ENCODE measurements around the gene SUGCT.

Gene SUGCT

DNA sequence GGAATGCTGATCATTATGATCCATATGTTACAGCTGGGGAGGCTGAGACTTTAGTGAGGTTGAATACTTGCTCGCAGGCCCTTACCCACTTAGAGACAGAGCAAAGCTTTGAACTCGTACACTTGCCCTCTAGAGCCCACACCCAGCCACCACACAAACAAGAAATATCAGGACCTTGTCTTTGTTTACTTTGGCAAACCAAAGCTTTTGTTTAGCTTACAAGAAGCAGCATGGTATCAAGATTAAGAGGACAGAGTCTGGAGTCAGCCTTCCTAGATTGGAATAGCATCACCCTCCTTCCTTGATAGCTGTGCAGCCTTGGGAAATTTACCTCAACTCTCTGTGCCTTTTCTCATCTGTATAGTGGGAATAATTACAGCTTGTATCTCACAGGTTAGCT lies 477.5 kb downstream of the SUGCT start:
- CTCF ChIA-PET = interaction anchor here (0.7 to 0.9 kb wide), 2 partner anchors 122 to 282 kb away, joined by 3 read pairs; no protein-coding TSS in a partner anchor
- no peaks in the 10 kb centered on the region for H3K36me3 ChIP-seq (ENCODE audit: control insufficient read depth in 2 of 2, insufficient read depth in 1 of 2, low read length in 2 of 2)
- TF ChIP-seq ZFP69B (tag by site-specific recombination; IDR thresholded peaks at IDR 0.05) (no peak), HOXA7 (CRISPR knock-in tag; IDR thresholded peaks at IDR 0.05; ENCODE audit: borderline replicate concordance) (no peak), ZNF768 (tag by site-specific recombination; IDR thresholded peaks at IDR 0.05) (no peak), ZNF221 (tag by site-specific recombination; IDR thresholded peaks at IDR 0.05; ENCODE audit: borderline replicate concordance) (no peak), BCL11B (tag by site-specific recombination; IDR thresholded peaks at IDR 0.05; ENCODE audit: low read depth) (no peak), IKZF3 (tag by site-specific recombination; IDR thresholded peaks at IDR 0.05) (no peak), ZNF37A (tag by site-specific recombination; IDR thresholded peaks at IDR 0.05) (no peak), SP7 (tag by site-specific recombination; IDR thresholded peaks at IDR 0.05) (no peak), ZNF473 (tag by site-specific recombination; IDR thresholded peaks at IDR 0.05) (no peak)
- TF ChIP-seq, protein P1, sequence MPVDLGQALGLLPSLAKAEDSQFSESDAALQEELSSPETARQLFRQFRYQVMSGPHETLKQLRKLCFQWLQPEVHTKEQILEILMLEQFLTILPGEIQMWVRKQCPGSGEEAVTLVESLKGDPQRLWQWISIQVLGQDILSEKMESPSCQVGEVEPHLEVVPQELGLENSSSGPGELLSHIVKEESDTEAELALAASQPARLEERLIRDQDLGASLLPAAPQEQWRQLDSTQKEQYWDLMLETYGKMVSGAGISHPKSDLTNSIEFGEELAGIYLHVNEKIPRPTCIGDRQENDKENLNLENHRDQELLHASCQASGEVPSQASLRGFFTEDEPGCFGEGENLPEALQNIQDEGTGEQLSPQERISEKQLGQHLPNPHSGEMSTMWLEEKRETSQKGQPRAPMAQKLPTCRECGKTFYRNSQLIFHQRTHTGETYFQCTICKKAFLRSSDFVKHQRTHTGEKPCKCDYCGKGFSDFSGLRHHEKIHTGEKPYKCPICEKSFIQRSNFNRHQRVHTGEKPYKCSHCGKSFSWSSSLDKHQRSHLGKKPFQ (tag by site-specific recombination; IDR thresholded peaks at IDR 0.05) = no peak
- TF ChIP-seq, protein P2, sequence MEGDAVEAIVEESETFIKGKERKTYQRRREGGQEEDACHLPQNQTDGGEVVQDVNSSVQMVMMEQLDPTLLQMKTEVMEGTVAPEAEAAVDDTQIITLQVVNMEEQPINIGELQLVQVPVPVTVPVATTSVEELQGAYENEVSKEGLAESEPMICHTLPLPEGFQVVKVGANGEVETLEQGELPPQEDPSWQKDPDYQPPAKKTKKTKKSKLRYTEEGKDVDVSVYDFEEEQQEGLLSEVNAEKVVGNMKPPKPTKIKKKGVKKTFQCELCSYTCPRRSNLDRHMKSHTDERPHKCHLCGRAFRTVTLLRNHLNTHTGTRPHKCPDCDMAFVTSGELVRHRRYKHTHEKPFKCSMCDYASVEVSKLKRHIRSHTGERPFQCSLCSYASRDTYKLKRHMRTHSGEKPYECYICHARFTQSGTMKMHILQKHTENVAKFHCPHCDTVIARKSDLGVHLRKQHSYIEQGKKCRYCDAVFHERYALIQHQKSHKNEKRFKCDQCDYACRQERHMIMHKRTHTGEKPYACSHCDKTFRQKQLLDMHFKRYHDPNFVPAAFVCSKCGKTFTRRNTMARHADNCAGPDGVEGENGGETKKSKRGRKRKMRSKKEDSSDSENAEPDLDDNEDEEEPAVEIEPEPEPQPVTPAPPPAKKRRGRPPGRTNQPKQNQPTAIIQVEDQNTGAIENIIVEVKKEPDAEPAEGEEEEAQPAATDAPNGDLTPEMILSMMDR (tag by site-specific recombination; IDR thresholded peaks at IDR 0.05) = no peak

DNA sequence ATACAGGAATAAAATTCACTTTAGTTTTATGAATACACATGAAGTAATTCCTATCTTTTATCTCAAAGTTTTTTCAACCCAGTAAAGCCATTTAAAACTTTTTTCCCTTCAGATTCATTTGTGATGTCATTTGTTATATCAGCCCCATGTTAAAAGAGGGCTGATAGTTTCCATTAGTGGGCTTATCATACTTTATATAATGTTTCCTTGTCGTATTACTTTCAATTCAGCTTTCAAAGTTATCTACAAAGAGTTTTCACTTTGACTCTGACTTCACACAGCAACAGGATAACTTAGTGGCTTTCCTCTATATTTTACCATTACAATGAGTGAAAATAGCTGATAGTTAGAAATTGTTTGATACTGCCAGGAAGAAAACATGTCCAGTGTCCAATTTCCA lies 484.8 kb downstream of the SUGCT start:
- H3K4me1 ChIP-seq (ENCODE audit: control insufficient read depth, insufficient read depth, low read length) = no peaks in the 10 kb centered on the region

More for the DNA sequence above, 477.5 kb downstream of the SUGCT start:
- H3K4me1 ChIP-seq (ENCODE audit: control insufficient read depth, insufficient read depth, low read length) = no peaks in the 10 kb centered on the region
- H3K9me3 ChIP-seq (ENCODE audit: control insufficient read depth, insufficient read depth, low read depth, low read length) = no peaks in the 10 kb centered on the region
- no peak overlapping the region for H3K4me3 ChIP-seq (ENCODE audit: low read depth, low read length)
- no peak overlapping the region for H3K27ac ChIP-seq (ENCODE audit: extremely low read depth, low read depth, low read length)
- POLR2A ChIA-PET = no interaction called here

More for the DNA sequence above, 484.8 kb downstream of the SUGCT start:
- H3K9me3 ChIP-seq (ENCODE audit: control insufficient read depth, insufficient read depth, low read depth, low read length) = no peaks in the 10 kb centered on the region
- H3K4me3 ChIP-seq (ENCODE audit: low read depth, low read length) = no peak overlapping the region
- no peaks in the 10 kb centered on the region for H3K36me3 ChIP-seq (ENCODE audit: control insufficient read depth in 2 of 2, insufficient read depth in 1 of 2, low read length in 2 of 2)
- POLR2A ChIA-PET = no interaction called here
- TF ChIP-seq, protein P2 (tag by site-specific recombination; IDR thresholded peaks at IDR 0.05) = no peak
- TF ChIP-seq ZNF266 (tag by site-specific recombination; IDR thresholded peaks at IDR 0.05; ENCODE audit: low read depth) (no peak), ZNF10 (tag by site-specific recombination; IDR thresholded peaks at IDR 0.05) (no peak), ZNF707 (tag by site-specific recombination; IDR thresholded peaks at IDR 0.05) (no peak), ZNF624 (tag by site-specific recombination; IDR thresholded peaks at IDR 0.05) (no peak), ZNF311 (tag by site-specific recombination; IDR thresholded peaks at IDR 0.05; ENCODE audit: borderline replicate concordance) (no peak), ZNF658 (tag by site-specific recombination; IDR thresholded peaks at IDR 0.05) (no peak), ZNF777 (tag by site-specific recombination; IDR thresholded peaks at IDR 0.05; ENCODE audit: borderline replicate concordance) (no peak)
- TF ChIP-seq, protein P3, sequence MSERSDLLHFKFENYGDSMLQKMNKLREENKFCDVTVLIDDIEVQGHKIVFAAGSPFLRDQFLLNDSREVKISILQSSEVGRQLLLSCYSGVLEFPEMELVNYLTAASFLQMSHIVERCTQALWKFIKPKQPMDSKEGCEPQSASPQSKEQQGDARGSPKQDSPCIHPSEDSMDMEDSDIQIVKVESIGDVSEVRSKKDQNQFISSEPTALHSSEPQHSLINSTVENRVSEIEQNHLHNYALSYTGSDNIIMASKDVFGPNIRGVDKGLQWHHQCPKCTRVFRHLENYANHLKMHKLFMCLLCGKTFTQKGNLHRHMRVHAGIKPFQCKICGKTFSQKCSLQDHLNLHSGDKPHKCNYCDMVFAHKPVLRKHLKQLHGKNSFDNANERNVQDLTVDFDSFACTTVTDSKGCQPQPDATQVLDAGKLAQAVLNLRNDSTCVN (tag by site-specific recombination; optimal IDR thresholded peaks at IDR 0.05) = no peak
- TF ChIP-seq, protein P4, sequence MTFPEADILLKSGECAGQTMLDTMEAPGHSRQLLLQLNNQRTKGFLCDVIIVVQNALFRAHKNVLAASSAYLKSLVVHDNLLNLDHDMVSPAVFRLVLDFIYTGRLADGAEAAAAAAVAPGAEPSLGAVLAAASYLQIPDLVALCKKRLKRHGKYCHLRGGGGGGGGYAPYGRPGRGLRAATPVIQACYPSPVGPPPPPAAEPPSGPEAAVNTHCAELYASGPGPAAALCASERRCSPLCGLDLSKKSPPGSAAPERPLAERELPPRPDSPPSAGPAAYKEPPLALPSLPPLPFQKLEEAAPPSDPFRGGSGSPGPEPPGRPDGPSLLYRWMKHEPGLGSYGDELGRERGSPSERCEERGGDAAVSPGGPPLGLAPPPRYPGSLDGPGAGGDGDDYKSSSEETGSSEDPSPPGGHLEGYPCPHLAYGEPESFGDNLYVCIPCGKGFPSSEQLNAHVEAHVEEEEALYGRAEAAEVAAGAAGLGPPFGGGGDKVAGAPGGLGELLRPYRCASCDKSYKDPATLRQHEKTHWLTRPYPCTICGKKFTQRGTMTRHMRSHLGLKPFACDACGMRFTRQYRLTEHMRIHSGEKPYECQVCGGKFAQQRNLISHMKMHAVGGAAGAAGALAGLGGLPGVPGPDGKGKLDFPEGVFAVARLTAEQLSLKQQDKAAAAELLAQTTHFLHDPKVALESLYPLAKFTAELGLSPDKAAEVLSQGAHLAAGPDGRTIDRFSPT (tag by site-specific recombination; IDR thresholded peaks at IDR 0.05) = no peak
- CTCF ChIA-PET = interaction anchor here (1.0 kb wide), 1 partner anchor 11 kb away, joined by 5 read pairs; no protein-coding TSS in a partner anchor
- H3K27ac ChIP-seq (ENCODE audit: extremely low read depth, low read depth, low read length) = no peak overlapping the region

All from HEK293 (cell line).